ENCODE data around the gene FAR2.
"Not testable (repeated sequence)": the region's sequence is repeated elsewhere in the genome, so short reads cannot be mapped to it uniquely, and the experiment has no call there.

FAR2 gene

GRCh38 chr12:29245246-29245645 lies 96.2 kb downstream of the FAR2 start:
- H3K27me3 ChIP-seq (ENCODE audit: control insufficient read depth, insufficient read depth, low read length) = no peaks in the 10 kb centered on the region
- peaks cover 23% of the 10 kb centered on the region for H3K4me1 ChIP-seq (ENCODE audit: control insufficient read depth, insufficient read depth, low read length)
- no peaks in the 10 kb centered on the region for H3K36me3 ChIP-seq (ENCODE audit: control insufficient read depth, insufficient read depth, low read length)
- no peaks in the 10 kb centered on the region for H3K9me3 ChIP-seq (ENCODE audit: control insufficient read depth, low read length)
- H3K9ac ChIP-seq (ENCODE audit: low read length) = no peak overlapping the region
- H3K4me3 ChIP-seq (ENCODE audit: low read length) = no peak overlapping the region

- H3K36me3 ChIP-seq (ENCODE audit: control insufficient read depth, insufficient read depth, low read length) = no peaks in the 10 kb centered on the region
- no peaks in the 10 kb centered on the region for H3K9me3 ChIP-seq (ENCODE audit: control insufficient read depth, low read length)
- no peak overlapping the region for H3K4me3 ChIP-seq (ENCODE audit: low read length)
- no peak overlapping the region for H3K9ac ChIP-seq (ENCODE audit: low read length)
- no peaks in the 10 kb centered on the region for H3K27me3 ChIP-seq (ENCODE audit: control insufficient read depth, insufficient read depth, low read length)
- H3K4me1 ChIP-seq (ENCODE audit: control insufficient read depth, insufficient read depth, low read length) = no peaks in the 10 kb centered on the region
These were observed 100.9 kb downstream of the FAR2 start for GRCh38 chr12:29249930-29250329.

GRCh38 chr12:29253906-29254625 lies 105.0 kb downstream of the FAR2 start:
- no peaks in the 10 kb centered on the region for H3K27me3 ChIP-seq (ENCODE audit: control insufficient read depth, insufficient read depth, low read length)
- H3K4me3 ChIP-seq (ENCODE audit: low read length) = no peak overlapping the region
- H3K9me3 ChIP-seq (ENCODE audit: control insufficient read depth, low read length) = no peaks in the 10 kb centered on the region
- no peaks in the 10 kb centered on the region for H3K4me1 ChIP-seq (ENCODE audit: control insufficient read depth, insufficient read depth, low read length)
- no peaks in the 10 kb centered on the region for H3K36me3 ChIP-seq (ENCODE audit: control insufficient read depth, insufficient read depth, low read length)
- H3K9ac ChIP-seq (ENCODE audit: low read length) = no peak overlapping the region

- H3K9me3 ChIP-seq (ENCODE audit: control insufficient read depth, low read length) = no peaks in the 10 kb centered on the region
- no peak overlapping the region for H3K9ac ChIP-seq (ENCODE audit: low read length)
- no peaks in the 10 kb centered on the region for H3K27me3 ChIP-seq (ENCODE audit: control insufficient read depth, insufficient read depth, low read length)
- no peaks in the 10 kb centered on the region for H3K4me1 ChIP-seq (ENCODE audit: control insufficient read depth, insufficient read depth, low read length)
- H3K4me3 ChIP-seq (ENCODE audit: low read length) = no peak overlapping the region
- H3K36me3 ChIP-seq (ENCODE audit: control insufficient read depth, insufficient read depth, low read length) = no peaks in the 10 kb centered on the region
These were observed 106.0 kb downstream of the FAR2 start for GRCh38 chr12:29255042-29255441.

- Histone ChIP-seq H3K4me1 (ENCODE audit: control insufficient read depth, insufficient read depth, low read length) (no peaks in the 10 kb centered on the region), H3K9ac (ENCODE audit: low read length) (no peak overlapping the region), H3K4me3 (ENCODE audit: low read length) (no peak overlapping the region), H3K36me3 (ENCODE audit: control insufficient read depth, insufficient read depth, low read length) (no peaks in the 10 kb centered on the region), H3K9me3 (ENCODE audit: control insufficient read depth, low read length) (no peaks in the 10 kb centered on the region), H3K27me3 (ENCODE audit: control insufficient read depth, insufficient read depth, low read length) (no peaks in the 10 kb centered on the region)
These were observed 107.5 kb downstream of the FAR2 start for GRCh38 chr12:29256598-29256997.

- not testable (repeated sequence) for H3K4me3 ChIP-seq (ENCODE audit: low read length); H3K4me1 ChIP-seq (ENCODE audit: control insufficient read depth, insufficient read depth, low read length); H3K9me3 ChIP-seq (ENCODE audit: control insufficient read depth, low read length); H3K9ac ChIP-seq (ENCODE audit: low read length); H3K36me3 ChIP-seq (ENCODE audit: control insufficient read depth, insufficient read depth, low read length); H3K27me3 ChIP-seq (ENCODE audit: control insufficient read depth, insufficient read depth, low read length)
These were observed 108.6 kb downstream of the FAR2 start for GRCh38 chr12:29257687-29258086.

GRCh38 chr12:29264424-29264823 lies 115.3 kb downstream of the FAR2 start:
- Histone ChIP-seq H3K9ac (ENCODE audit: low read length) (no peak overlapping the region), H3K4me1 (ENCODE audit: control insufficient read depth, insufficient read depth, low read length) (no peaks in the 10 kb centered on the region), H3K27me3 (ENCODE audit: control insufficient read depth, insufficient read depth, low read length) (no peaks in the 10 kb centered on the region), H3K4me3 (ENCODE audit: low read length) (no peak overlapping the region), H3K36me3 (ENCODE audit: control insufficient read depth, insufficient read depth, low read length) (no peaks in the 10 kb centered on the region), H3K9me3 (ENCODE audit: control insufficient read depth, low read length) (no peaks in the 10 kb centered on the region)

GRCh38 chr12:29269706-29270408 lies 120.8 kb downstream of the FAR2 start:
- Histone ChIP-seq H3K9ac (ENCODE audit: low read length) (no peak overlapping the region), H3K4me3 (ENCODE audit: low read length) (no peak overlapping the region), H3K9me3 (ENCODE audit: control insufficient read depth, low read length) (no peaks in the 10 kb centered on the region), H3K36me3 (ENCODE audit: control insufficient read depth, insufficient read depth, low read length) (no peaks in the 10 kb centered on the region), H3K4me1 (ENCODE audit: control insufficient read depth, insufficient read depth, low read length) (no peaks in the 10 kb centered on the region), H3K27me3 (ENCODE audit: control insufficient read depth, insufficient read depth, low read length) (no peaks in the 10 kb centered on the region)

- Histone ChIP-seq H3K4me1 (ENCODE audit: control insufficient read depth, insufficient read depth, low read length) (no peaks in the 10 kb centered on the region), H3K36me3 (ENCODE audit: control insufficient read depth, insufficient read depth, low read length) (no peaks in the 10 kb centered on the region), H3K9ac (ENCODE audit: low read length) (no peak overlapping the region), H3K27me3 (ENCODE audit: control insufficient read depth, insufficient read depth, low read length) (no peaks in the 10 kb centered on the region), H3K4me3 (ENCODE audit: low read length) (no peak overlapping the region), H3K9me3 (ENCODE audit: control insufficient read depth, low read length) (no peaks in the 10 kb centered on the region)
These were observed 121.4 kb downstream of the FAR2 start for GRCh38 chr12:29270446-29270845.

GRCh38 chr12:29273178-29273843 lies 124.2 kb downstream of the FAR2 start:
- H3K9ac ChIP-seq (ENCODE audit: low read length) = no peak overlapping the region
- no peak overlapping the region for H3K4me3 ChIP-seq (ENCODE audit: low read length)
- no peaks in the 10 kb centered on the region for H3K27me3 ChIP-seq (ENCODE audit: control insufficient read depth, insufficient read depth, low read length)
- no peaks in the 10 kb centered on the region for H3K36me3 ChIP-seq (ENCODE audit: control insufficient read depth, insufficient read depth, low read length)
- H3K9me3 ChIP-seq (ENCODE audit: control insufficient read depth, low read length) = no peaks in the 10 kb centered on the region
- no peaks in the 10 kb centered on the region for H3K4me1 ChIP-seq (ENCODE audit: control insufficient read depth, insufficient read depth, low read length)

- no peaks in the 10 kb centered on the region for H3K9me3 ChIP-seq (ENCODE audit: control insufficient read depth, low read length)
- no peak overlapping the region for H3K9ac ChIP-seq (ENCODE audit: low read length)
- H3K27me3 ChIP-seq (ENCODE audit: control insufficient read depth, insufficient read depth, low read length) = no peaks in the 10 kb centered on the region
- H3K4me1 ChIP-seq (ENCODE audit: control insufficient read depth, insufficient read depth, low read length) = no peaks in the 10 kb centered on the region
- no peak overlapping the region for H3K4me3 ChIP-seq (ENCODE audit: low read length)
- H3K36me3 ChIP-seq (ENCODE audit: control insufficient read depth, insufficient read depth, low read length) = no peaks in the 10 kb centered on the region
These were observed 126.8 kb downstream of the FAR2 start for GRCh38 chr12:29275834-29276233.

- H3K4me3 ChIP-seq (ENCODE audit: low read length) = no peak overlapping the region
- no peaks in the 10 kb centered on the region for H3K9me3 ChIP-seq (ENCODE audit: control insufficient read depth, low read length)
- H3K9ac ChIP-seq (ENCODE audit: low read length) = no peak overlapping the region
- H3K27me3 ChIP-seq (ENCODE audit: control insufficient read depth, insufficient read depth, low read length) = no peaks in the 10 kb centered on the region
- no peaks in the 10 kb centered on the region for H3K36me3 ChIP-seq (ENCODE audit: control insufficient read depth, insufficient read depth, low read length)
- no peaks in the 10 kb centered on the region for H3K4me1 ChIP-seq (ENCODE audit: control insufficient read depth, insufficient read depth, low read length)
These were observed 128.2 kb downstream of the FAR2 start for GRCh38 chr12:29277231-29277630.

Data from mucosa of stomach (tissue), 1 donor.